HCT116 (cell line): ENCODE results near the gene RPS13. TPM values are rescaled to one million over a fixed set of nuclear protein-coding genes. Genes with fewer than 3 reads are reported as not detected.

Experiments used
- CBX3 ChIP-seq: IDR thresholded peaks from 2 replicates; pipeline ENCODE4 v1.6.1; 2012; ENCODE audit warnings: low read depth
- EZH2 ChIP-seq: fragments of 200-600 bp; sonication (generic); IDR thresholded peaks from 2 replicates; pipeline ENCODE4 v1.6.1; 2017; ENCODE audit warnings: antibody characterized with exemption, mixed run types
- JUND ChIP-seq: IDR thresholded peaks from 2 replicates; pipeline ENCODE4 v1.6.1; 2012
- REST ChIP-seq: IDR thresholded peaks from 2 replicates; pipeline ENCODE4 v1.6.1; 2012; ENCODE audit warnings: low read depth
- SRF ChIP-seq: IDR thresholded peaks from 2 replicates; pipeline ENCODE4 v1.6.1; 2012; ENCODE audit warnings: low read depth
- YY1 ChIP-seq: IDR thresholded peaks from 2 replicates; pipeline ENCODE4 v1.6.1; 2011; ENCODE audit warnings: low read length, low read depth, moderate library complexity, mild to moderate bottlenecking; ENCODE audit not compliant: insufficient replicate concordance; ENCODE audit errors: extremely low read depth
- ZNF274 ChIP-seq: fragments of 200-500 bp; sonication (Bioruptor generic); IDR thresholded peaks from 2 replicates; pipeline ENCODE4 v1.6.1; 2014; ENCODE audit warnings: mild to moderate bottlenecking, low read depth, low read length, inconsistent platforms
- total RNA-seq: library from RNA; stranded (reverse); gene quantifications from one replicate; pipeline ENCODE4 v1.2.1, GENCODE V29; 2021; ENCODE audit not compliant: unreplicated experiment
- TF ChIP-seq, protein P1 (sequence below), 3 experiments: fragments of 200-600 bp in 1 of 3; sonication (generic) in 1 of 3; IDR thresholded peaks in 2 of 3; conservative IDR thresholded peaks in 1 of 3; 2 replicates each; pipeline ENCODE4 v1.5.1; 2012 to 2017; ENCODE audit warnings: low read depth in 2 of 3, low read length in 2 of 3, antibody characterized with exemption in 1 of 3, borderline replicate concordance in 1 of 3, control low read depth in 1 of 3, mild to moderate bottlenecking in 1 of 3, mixed read lengths in 1 of 3, mixed run types in 1 of 3, moderate library complexity in 1 of 3; ENCODE audit not compliant: insufficient read depth in 1 of 3
- TF ChIP-seq, protein P2 (sequence below): IDR thresholded peaks from 2 replicates; pipeline ENCODE4 v1.6.1; 2012

RPS13 gene
- total RNA-seq, 1 experiment from 2014 or later: 1,312 TPM

DNA sequence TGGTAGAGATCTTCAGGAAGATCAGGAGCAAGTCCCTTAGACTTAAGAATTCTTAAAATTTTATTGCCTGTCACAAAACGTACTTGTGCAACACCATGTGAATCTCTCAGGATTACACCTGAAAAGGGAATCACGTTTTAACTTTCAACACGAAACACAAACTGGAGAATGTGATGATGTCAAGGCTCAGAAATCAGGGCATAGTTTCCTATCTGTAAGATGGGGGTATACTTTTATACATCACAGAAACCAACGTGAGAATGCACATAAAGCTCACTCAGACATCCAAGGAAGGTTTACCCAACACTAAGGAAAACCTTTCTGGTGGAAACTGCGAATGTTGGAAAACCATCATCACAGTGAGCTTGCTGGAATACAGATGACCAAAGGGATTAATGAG, 2.0 kb downstream of the RPS13 start (continued):
- TF ChIP-seq, protein P1, sequence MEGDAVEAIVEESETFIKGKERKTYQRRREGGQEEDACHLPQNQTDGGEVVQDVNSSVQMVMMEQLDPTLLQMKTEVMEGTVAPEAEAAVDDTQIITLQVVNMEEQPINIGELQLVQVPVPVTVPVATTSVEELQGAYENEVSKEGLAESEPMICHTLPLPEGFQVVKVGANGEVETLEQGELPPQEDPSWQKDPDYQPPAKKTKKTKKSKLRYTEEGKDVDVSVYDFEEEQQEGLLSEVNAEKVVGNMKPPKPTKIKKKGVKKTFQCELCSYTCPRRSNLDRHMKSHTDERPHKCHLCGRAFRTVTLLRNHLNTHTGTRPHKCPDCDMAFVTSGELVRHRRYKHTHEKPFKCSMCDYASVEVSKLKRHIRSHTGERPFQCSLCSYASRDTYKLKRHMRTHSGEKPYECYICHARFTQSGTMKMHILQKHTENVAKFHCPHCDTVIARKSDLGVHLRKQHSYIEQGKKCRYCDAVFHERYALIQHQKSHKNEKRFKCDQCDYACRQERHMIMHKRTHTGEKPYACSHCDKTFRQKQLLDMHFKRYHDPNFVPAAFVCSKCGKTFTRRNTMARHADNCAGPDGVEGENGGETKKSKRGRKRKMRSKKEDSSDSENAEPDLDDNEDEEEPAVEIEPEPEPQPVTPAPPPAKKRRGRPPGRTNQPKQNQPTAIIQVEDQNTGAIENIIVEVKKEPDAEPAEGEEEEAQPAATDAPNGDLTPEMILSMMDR (IDR thresholded peaks at IDR 0.05 in 2 of 3, conservative IDR thresholded peaks at IDR 0.05 in 1 of 3; ENCODE audit: borderline replicate concordance in 1 of 3, insufficient read depth in 1 of 3, low read depth in 2 of 3, low read length in 2 of 3): no peak
- TF ChIP-seq CBX3 (no peak), EZH2 (no peak), REST (no peak), YY1 (no peak), SRF (no peak), JUND (no peak), ZNF274 (no peak)
- TF ChIP-seq, protein P2, sequence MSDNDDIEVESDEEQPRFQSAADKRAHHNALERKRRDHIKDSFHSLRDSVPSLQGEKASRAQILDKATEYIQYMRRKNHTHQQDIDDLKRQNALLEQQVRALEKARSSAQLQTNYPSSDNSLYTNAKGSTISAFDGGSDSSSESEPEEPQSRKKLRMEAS: no peak
